AML-193 (cell line): ENCODE data around the gene ITGAX.

Experiments
- DNase-seq, 2 experiments: peaks; one replicate each; lab custom pipeline; 2025; lab: John Stamatoyannopoulos, UW

Gene ITGAX

DNA sequence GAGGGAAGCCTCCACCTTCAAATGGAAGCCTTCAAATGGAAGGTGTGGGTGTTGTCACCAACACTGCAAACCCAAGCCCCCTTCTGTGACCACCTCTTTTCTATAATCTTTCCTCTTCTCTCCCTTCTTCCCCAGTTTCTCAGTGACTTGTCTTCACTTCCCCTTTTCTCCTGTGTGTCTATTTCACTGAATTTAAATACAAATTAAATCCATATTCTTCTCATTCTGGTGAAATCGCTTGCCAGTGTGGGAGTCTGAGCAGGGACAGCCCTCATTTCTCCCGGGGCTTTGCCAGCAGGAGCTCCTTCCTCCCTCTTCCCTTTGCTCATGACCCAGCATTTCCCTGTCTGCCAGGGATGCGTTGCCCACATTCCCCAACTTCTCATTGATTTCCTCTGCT, 6.4 kb upstream of the ITGAX start:
- peak; percentile 17 to 57 for DNase-seq

DNA sequence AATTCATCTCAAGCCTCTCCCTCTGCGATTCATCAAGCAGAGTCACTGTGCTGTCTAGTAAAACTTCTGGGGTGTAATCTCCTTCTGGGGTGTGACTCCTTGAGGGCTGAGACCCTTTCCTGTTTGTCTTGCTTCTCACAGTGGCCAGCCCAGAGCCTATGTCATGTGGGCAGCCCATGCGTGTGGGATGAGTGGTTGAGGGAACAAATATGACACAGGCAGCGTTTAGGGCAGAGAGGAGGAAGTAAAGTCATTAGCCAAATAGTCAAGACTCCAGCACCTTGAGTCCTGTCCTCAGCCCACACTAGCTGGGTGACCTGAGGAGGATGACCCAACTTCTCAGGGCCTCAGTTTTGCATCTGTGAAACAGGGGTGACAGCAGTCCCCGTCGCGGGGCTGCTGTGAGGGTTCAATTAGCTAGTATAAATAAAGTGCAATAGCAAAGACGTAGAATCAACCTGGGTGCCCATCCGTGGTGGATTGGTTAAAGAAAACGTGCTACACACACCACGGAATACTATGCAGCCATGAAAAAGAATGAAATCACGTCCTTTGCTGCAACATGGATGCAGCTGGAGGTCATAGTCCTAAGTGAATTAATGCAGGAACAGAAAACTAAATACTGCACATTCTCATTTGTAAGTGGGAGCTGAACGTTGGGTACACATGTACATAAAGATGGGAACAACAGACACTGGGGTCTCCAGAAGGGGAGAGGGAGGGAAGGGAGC, 4.5 kb upstream of the ITGAX start:
- peak; percentile 28 to 45 for DNase-seq

DNA sequence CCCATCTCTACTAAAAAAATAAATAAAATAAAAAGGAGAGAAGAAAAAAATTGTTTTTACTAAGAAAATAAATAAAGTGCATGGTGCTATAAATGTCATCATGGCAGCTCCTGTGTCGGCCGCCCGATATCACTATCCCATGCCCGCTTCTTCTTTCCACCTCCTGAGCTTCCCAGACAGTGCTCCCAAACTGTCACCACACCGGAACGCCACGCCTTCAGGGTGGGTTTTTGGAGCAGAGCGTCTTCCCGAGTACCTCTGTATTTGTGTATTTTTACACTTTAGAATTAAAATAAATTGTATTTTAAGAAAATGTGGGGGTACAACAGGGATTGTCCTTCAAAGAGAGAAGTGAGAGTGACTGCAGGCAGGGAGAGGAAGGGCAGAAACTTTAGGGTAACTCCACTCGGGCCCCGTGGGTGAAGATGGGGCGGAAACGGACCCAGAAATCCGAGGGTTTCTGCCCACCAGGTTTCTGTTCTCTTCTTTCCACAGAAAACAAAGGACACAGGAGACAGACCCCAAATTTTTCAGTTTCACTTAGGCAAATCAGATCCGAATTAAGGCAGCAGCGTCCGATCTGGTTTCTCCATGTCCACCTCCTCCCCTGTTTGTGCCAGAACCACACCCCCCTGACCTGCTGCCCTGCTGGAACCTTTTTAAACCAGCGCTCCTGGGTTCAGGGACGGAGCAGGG, 3.6 kb upstream of the ITGAX start:
- DNase-seq = no peak

DNA sequence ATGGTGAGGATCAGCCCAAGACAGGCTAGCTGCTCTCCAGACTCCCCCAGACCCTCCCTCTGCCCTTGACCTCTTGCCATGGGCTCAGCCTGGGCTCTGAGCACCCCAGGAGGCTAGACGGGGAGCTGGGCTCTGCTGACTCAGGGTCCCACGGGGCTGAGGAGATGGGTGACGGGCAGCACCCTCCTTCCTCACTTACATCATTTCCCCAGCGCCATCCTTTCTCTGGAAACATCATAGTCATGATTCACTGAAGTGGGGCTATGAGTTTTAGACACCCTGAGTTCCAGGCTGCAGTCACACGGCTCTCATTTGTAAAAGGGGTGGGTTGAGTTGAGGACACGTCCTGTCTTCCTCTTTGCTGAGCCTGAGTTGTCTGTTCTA, 3.0 kb upstream of the ITGAX start:
- DNase-seq = peak; percentile 44 to 55

DNA sequence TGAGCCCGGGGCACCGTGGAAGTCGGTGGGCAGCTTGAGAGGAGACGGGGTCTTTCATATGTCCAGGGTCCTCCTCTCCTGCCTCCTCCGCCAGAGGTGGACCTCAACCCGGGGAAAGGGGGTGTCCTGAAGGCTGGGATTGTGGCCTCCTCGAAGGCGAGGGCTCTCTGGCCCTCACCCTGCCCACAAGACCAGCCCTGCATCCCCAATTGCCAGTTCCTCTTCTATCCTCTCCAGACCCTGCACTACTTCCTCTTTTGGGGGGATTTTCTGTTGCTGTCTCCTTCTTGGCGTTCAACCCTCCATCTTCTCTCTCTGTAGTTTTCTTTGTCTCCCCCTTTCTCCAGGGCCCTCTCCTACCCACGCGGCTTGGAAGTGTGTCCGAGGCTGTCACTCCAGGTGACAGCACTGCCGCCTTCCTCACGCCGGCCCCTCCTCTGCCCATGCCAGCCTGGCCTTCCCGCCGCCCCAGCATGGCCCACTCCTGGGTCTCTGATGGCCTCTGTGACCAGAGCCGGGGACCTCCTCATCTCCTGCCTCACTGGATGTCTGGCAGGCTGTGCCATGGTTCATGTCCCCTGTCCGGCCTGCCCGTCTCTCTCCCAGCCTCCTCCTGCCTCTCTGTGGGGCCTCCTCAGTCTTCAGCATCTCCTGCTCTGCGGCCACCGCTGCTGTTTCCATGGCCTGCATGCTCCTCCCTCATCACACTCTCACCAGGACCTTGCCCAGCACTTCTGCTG, 2.4 kb upstream of the ITGAX start:
- peak; percentile 81 for DNase-seq

DNA sequence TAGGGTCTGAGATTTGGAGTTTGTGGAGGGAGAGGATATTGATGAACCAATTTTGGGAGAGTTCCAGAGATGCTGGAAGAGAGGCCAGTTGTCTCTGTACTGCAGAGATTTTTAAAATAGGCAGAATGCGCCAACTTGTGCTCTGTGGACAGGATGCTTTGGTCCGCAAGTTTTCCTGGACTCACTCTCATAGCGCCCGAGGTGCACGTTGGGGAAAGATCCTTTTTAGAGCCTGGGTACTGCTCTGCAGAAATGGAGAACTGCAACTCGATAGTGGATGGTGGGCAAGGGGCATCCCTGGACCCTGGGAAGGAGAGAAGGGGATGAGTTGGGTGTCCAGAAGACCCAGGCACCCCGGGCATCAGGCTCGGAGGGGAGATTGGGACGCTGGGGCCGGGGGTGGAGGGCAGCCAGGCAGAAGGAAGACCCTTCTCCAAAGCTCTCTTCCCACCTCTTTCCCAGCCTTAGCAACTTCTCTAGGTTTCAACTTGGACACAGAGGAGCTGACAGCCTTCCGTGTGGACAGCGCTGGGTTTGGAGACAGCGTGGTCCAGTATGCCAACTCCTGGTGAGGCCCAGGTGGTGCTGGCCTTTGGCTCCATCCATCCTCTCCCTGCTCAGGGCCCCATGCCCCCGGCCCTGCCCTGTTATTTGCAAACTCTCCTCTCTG, 590 bp downstream of the ITGAX start:
- no peak for DNase-seq

DNA sequence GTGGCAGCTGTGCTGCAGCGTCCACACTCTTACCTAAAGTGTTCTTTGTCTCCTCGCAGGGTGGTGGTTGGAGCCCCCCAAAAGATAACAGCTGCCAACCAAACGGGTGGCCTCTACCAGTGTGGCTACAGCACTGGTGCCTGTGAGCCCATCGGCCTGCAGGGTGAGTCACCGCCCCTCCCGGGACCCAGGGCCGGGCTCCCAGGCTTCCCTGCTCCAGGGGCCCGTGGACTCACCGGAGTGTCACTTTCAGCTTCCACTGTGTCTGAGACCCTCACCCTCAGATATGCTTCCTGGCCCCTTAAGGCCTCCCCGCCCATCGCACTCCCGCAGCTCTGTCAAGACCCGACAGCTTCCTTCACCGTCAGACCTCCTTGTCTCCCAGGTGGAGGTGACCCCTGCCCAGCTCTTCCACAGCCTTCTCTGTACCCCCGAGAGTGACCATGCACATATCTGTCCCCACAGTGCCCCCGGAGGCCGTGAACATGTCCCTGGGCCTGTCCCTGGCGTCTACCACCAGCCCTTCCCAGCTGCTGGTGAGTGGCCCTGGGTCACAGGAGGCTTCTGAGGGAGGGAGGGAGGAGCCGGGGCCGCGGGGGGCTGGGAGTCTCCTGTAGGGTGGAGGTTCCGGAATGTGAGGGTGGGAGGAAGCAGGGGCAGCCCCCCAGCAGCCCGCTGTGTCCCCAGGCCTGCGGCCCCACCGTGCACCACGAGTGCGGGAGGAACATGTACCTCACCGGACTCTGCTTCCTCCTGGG, 1.8 kb downstream of the ITGAX start:
- DNase-seq = no peak

DNA sequence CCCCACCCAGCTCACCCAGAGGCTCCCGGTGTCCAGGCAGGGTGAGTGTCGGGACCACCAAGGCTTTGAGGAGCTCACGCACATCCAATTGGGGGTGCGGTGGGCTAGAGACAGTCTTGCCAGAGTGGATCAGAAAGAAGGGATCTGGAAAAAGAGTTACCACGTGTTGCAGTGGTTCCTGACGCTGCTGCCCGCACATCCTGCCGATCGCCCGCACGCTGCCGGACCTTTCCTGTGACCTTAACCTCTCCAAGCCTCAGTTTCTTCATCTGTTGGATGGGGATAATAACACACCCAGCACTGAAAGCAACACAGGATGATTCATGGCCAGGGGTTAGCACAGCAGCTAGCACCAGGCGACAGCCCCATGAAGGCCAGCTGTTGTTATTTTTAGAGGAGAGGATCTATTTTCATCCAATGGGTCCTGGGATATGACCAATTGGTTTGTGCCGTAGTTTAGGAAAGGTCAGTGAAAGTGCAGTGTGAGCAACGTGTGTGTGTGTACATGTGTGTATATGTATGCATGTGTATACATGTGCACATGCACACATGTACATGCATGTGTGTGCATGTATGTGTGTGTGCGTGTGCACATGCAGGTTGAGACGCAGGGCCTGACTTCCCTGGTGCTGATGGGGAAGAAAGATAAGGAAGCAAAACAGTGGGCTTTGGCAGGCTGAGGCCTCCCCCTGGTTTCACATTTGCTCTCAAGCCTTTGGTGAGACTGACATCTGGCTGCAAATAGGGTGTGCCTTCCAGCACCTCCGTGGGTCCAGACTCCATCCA, 2.5 kb downstream of the ITGAX start:
- DNase-seq = no peak

DNA sequence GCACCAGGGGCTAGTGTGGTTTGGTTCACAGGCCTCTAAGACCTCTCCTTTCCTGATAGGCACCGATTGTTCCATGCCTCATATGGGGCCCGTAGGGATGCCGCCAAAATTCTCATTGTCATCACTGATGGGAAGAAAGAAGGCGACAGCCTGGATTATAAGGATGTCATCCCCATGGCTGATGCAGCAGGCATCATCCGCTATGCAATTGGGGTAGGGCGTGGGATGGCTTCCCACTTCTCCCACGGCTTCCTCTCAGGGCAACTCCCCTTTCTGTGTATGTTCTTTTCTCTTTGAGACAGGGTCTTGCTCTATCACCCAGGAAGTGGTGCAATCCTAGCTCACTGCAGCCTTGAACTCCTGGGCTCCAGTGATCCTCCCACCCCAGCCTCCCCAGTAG, 5.3 kb downstream of the ITGAX start:
- peak; percentile 4 to 28 for DNase-seq

DNA sequence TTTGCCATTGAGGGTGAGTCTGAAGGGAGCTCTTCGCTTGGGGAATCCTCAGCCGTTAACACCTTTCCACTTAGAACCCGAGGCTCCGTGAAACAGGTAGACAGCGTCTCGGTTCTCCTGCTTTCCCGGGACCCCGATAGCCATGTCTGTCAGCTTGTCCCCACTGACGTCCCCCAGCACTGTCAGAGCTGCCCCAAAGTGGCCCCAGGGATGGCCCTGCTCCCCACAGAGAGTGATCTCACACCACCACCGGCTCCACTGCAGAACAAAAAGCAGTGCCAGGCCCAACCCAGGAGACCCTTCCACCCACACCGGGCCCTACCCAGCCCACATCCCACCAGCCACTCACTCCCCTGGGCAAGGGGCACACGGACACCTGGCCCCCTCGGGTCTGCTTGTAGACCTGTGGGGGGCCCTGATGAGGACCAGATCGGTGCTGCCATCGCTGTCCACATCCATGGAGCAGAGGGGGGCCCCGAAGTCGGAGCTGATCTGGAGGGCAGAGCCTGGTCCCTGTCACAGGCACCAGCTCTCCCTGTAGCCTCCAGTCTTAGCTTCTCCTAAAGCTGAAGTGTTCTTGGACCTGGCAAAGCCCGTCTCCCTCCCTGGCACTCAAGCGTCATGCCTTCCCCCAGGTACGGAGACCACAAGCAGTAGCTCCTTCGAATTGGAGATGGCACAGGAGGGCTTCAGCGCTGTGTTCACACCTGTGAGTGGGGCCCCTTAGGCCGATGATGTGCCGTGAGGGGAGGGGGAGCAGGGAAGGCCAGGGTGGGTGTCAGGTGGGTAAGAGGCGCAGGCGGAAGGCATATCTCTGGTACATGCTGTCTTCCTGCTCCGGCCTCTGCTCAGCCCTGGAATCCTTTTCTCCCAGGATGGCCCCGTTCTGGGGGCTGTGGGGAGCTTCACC, 6.5 kb downstream of the ITGAX start:
- no peak for DNase-seq

DNA sequence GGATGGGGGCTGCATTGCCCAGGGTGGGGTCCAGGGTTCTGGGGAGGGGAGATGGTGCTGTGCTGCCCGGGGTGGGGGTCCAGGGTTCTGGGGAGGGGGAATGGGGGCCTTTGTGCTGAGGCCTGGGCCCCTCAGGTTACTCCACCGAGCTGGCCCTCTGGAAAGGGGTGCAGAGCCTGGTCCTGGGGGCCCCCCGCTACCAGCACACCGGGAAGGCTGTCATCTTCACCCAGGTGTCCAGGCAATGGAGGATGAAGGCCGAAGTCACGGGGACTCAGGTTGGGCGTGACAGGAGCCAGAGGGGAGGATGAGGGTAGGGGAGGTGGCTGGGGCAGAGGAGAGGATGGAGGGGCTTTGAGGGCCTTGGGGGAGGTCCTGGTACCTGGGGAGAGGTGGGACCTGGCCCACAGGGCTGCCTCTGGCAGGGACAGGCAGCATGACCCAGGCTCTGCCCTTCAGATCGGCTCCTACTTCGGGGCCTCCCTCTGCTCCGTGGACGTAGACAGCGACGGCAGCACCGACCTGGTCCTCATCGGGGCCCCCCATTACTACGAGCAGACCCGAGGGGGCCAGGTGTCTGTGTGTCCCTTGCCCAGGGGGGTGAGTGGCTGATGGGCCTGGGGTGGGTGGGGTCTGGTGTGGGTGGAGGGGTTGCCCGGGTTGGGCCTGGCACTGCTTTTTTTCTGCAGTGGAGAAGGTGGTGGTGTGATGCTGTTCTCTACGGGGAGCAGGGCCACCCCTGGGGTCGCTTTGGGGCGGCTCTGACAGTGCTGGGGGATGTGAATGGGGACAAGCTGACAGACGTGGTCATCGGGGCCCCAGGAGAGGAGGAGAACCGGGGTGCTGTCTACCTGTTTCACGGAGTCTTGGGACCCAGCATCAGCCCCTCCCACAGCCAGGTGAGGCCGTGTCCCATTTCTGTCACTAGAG, 7.8 kb downstream of the ITGAX start:
- DNase-seq = no peak

DNA sequence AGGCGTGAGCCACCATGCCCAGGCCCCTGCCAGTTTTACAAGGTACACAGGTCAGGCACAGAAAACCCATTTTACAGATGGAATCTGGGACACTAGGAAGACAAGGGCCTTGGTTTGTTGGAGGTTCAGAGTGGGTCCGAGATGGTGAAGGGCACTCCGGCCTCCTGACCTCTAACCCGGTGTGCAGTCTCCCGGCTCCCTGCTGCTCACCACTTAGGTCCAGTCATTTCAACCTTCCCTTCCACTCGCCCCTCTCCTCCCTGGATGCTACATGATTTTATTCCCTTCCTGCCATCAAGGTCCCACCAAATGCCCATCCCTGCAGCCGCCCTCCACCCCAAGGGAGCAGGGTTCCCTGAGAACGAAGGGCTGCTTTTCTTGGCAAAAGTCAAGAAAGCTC, 8.7 kb downstream of the ITGAX start:
- DNase-seq = no peak

DNA sequence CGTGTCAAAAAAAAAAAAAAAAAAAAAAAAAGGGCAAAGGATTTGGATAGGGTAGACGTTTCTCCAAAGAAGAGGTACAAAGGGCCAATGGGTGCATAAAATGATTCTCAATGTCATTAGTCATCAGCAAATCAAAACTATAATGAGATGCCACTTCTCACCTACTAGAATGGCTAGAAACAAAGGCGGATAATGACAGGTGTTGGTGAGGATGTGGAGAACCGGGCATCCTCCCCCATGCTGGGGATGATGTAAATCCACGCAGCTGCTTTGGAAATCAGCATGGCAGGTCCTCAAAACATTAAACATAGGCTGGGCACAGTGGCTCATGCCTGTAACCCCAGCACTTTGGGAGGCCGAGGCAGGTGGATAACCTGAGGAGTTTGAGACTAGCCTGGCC, 9.4 kb downstream of the ITGAX start:
- DNase-seq = no peak

DNA sequence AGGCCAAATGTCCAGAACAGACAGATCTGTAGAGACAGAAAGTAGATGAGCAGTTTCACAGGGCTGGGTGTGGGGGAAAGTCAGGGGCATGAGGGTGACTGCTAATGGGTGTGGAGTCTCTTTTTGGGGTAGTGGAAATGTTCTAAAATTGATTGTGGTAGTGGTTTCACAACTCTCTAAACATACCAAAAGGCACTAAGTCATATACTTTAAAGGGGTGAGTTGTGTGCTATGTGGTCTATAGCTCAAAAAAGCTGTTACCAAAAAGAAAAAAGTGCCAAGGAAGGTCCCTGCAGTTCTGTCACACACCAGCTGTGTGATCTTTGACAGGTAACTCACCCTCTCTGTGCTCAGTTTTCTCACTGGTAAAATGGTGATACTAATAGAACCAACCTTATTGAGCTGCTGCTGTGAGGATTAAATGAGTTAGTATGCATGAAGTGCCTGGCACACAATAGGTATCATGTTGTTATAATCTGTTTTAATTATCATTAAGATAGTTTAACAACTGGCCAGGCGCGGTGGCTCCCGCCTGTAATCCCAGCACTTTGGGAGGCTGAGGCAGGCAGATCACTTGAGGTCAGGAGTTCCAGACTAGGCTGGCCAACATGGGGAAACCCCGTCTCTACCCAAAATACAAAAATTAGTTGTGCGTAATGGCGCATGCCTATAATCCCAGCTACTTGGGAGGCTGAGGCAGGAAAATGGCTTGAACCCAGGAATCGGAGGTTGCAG, 10.3 kb downstream of the ITGAX start:
- DNase-seq = no peak

DNA sequence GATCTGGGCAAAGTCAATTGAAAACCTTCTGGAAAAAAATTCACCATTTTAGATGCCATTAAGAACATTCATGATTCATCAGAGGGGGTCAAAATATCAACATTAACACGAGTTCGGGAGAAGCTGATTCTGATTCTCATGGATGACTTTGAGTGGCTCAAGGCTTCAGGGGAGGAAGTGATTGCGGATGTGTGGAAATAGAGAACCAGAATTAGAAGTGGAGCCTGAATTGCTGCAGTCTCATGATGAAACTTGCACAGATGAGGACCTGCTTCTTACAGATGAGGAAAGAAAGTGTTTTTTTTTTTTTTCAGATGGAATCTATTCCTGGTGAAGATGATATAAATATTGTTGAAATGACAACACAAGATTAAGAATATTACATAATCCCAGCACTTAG, 12.9 kb downstream of the ITGAX start:
- peak; percentile 87 to 89 for DNase-seq

DNA sequence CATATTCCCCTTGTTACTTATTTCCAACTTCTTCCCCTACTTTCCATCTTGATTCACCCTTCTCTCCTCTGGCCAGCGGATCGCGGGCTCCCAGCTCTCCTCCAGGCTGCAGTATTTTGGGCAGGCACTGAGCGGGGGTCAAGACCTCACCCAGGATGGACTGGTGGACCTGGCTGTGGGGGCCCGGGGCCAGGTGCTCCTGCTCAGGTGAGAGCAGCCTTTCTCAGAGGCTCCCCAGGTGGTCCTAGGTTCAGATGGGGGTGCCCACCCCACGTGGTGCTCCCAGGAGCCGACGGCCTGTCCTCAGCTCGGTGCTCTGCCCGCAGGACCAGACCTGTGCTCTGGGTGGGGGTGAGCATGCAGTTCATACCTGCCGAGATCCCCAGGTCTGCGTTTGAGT, 16.0 kb downstream of the ITGAX start:
- no peak for DNase-seq

DNA sequence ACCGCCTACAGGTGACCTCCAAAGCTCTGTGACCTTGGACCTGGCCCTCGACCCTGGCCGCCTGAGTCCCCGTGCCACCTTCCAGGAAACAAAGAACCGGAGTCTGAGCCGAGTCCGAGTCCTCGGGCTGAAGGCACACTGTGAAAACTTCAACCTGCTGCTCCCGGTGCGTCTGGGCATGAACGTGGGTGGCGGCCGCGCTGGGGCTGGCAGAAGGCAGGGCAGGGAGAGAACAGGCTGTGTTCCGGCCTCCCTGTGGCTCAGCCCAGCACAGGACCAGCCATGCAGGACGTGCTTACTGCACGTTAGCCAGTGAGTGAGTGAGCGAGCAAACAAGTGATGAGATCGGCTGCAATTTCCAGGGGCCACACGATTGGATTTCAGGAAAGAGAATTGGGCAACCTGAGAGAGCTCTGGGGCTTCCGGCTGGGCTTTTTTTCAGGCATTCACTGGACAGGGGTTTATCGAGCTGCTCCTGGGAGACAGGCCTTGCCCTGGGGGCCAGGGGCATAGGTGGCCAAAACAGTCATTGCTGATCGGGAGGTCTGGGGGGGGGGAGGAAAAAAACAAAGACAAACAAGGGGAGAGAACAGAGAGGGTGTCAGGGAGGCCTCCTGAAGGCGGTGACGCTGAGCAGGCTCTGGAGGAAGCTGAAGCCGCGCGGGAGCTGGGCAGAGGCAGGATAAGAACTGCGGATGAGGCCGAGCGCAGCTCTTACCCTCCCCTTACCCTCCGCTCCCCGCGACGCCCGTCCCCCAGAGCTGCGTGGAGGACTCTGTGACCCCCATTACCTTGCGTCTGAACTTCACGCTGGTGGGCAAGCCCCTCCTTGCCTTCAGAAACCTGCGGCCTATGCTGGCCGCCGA, 16.9 kb downstream of the ITGAX start:
- DNase-seq = no peak
